Hepatic stellate cell (primary cell): ENCODE results near the gene TAF1B.

Experiments used
- DNase-seq: peaks from one replicate; pipeline ENCODE4 v3.0.0; 2011; ENCODE audit warnings: low spot score

Gene TAF1B

DNA sequence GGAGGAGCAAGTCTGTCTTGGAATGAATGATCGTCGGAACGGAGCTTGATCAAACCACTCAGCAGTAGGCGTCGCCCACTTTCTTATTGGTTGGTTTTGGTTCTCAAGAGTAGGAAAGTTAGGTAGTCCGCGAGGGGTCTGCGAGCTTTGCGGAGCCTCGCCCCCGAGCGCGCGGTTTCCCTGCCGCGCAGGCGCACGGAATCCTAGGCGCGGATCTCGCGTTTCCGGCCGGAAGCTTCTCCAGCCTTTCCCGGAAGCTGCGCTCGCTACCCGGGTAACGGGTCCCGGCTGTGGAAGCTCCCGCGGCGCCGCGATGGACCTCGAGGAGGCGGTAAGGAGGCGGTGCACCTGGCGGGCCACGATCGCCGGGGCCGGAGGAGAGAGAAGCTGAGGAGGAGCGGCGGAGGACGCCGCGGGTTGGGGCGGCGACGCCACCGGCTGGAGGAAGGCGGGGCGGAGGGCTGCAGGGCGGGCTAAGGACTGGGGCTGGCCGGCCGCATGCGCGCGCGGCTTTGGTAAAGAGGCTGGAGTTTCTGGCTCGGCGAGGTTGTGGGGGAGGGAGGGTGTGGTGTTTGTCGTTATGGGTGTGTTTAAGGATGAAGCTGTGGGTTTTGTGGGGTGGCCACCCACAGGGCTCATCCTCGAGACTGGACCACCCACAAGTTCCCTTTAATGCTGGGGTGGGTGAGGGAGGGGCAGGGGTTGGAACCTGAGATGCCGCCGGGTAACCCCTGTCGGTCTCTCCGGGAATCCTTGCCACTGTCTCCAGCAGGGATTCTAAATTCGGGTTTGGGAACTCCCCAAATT is at the start of gene TAF1B:
TSS of gene TAF1B (plus strand) at position 246 of the 807 bp plus-strand sequence. CDS start at position 314, 68 bp downstream.
- peak; percentile 94 for DNase-seq

DNA sequence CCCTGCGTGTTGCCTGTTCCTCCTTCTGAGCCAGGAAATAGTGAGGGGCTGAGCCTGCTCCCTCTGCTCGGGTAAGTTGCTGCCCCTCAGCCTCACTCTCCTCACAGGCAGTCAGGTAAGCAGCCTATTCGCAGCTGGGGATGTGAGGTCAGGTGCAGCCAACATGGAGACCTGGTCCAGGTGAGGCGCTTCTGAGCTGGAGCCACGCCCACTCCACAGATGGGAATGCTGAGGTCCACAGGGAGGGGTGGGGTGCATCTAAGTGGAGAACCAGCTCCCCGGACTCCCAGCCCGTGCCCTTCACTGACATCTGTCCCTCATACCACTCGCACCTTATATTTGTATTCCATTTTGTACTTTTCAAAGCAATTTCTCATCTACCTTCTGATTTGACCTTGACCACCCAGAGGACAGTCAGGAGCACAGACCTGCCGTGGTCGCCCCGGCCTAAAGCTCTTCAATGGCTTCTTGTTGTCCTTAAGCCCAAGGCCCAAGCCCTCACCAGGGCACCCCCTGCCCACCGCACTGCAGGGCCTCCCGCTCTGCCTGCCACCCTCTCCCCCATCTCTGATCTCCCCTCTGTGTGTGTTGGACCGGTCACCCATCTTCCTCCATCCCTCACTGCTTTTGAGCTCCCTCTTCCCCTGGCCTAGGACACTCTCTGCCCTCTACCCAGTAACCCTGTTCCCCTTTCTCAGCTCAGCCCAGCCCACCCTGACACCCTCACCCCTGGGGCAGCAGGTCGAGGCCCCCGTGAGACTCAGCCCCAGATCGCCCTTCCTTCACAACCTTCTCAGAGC is 49.2 kb upstream of the TAF1B start:
- no peak for DNase-seq

DNA sequence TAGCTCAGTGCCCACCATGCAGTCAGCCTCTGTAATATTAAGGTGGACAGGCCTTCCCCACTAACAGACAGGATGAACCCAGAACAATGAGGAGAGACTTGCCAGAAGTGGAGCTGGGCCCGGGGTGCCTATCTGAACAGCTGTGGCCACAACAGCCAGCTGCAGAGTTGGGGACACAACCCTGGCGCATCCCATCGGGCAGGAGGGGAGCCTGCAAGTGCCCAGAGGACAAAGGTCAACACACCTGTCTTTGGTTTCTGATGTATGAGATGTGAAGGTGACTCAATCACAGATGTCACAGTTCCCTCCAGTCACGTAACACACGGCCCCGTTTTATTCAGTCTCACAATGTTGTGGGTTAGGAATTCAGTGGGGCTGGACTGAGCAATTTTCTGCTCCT is 48.2 kb upstream of the TAF1B start:
- DNase-seq, result no peak

DNA sequence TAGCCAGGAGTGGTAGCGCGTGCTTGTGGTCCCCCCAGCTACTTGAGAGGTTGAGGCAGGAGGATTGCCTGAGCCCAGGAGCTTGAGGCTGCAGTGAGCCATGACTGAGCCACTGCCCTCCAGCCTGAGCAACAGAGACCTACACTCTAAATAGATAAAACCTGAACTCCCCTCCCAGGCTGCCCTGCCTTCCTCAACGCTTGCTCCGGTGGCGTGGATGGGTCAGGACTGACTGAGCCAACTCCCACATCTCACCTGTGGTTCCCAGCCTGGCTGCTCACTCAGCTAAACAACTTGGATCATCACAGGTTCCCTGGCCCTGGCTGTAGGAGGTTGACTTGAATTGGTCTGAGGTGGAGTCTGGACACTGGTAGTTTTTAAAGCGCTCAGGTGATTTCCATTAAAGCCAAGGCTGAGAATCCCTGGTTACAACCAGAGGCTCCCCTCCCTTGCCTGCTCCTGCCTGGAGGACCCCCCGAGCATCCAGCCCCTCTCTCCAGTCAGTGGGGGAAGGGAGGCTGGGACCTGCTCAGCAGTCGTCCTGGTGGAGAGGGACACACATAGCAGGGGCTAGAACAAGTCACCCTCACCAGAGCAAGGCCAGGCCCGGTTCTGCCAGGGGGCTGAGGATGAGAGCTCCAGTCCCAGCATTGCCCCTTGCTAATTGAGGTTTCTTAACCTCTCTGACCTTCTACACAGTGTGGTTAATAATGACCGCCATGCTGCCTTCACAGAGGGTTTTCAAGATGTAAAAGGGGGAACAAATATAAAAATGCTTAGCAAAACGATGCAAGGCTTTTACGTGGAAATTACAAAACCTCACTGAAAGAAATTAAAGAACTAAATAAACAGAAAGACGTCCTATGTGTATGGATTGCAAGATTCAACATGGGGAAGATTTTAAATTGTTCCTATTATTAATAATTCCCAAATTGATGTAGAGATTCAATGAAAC is 46.9 kb upstream of the TAF1B start:
- no peak for DNase-seq

DNA sequence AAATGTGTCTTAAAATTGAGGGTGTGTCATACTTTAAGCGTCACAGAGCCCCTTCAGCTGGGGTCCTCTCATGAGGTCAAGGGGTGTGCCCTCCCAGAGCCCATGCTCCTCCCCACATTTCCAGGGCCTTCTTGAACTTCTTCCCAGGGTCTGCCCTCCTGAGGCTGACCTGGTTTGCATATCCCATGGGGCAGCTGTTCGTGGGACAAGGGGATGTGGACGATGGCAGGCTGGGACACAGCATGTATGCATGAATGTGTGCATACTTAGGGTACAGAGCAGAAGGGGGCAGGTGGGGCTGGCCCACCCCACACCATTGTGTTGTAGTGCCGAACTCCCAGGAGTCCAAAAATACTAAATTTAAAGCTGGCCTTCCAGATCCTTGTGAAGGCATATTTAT is 46.2 kb upstream of the TAF1B start:
- no peak for DNase-seq

DNA sequence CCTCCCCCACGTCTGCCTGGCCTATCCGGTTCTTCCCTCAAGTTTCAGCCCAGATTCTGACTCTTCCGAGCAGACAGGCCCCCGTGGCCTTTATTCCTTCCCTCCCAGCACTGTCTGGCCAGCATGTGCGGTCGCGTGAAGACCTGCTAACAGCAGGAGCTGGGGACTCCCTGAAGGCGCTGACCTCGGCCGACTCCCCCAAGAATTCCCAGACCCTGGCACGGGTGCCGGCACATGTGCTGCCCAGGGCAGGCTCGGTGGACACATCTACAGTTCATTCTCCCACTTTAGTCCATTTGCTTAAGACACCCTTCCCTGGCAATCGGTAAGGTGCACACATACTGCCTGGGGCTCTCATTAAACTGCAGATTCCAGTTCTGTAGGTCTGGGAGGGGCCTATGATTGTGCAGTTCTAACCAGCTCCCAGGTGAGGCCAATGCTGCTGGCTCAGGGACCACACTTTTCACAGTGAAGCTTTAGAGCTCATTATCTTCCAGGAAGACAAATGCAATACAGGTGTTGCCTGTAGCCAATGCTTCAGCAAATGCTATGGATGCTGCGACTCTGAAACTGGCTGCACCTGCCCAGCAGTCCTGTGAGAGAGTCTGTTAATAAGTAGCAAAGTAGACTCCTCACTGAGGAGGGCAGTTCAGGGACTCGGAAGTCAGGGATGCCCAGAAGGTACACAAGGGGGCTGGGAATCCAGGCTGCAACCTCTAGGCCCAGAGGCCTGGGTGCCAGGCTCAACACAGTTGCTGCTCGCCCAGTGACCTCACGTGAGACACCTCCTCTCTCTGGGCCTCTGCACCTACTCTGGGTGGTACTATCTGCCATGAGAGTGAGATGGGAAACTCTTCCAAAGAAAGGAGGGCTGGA is 45.4 kb upstream of the TAF1B start:
- DNase-seq, result no peak

DNA sequence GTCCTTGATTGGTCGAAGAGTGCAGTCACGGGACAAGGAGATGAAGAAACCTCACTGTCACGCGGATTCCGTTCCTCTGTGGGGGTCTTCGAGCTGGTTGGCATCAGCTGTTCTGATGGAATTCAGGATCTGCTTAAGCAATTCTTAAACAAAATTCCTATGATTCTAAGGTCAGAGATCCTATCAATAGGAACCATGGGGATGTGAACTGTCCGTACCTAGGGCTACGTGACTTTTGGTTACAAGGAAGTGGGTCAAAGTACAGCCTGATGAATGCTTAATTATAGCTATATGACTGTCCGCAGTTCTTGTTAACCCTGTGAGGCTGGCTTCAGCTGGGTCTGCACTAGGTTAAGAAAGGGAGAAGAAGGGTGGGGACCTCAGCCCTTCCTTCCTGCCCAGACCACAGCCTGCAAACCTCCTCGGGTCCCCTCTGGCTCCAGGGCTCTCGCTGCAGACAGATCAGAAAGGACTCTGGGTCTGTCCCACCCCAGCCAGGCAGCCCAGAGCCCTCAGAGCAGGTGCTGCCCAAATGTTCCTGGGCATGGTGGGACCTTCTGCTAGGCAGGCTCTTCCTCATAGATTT is 44.2 kb upstream of the TAF1B start:
- DNase-seq, result no peak

DNA sequence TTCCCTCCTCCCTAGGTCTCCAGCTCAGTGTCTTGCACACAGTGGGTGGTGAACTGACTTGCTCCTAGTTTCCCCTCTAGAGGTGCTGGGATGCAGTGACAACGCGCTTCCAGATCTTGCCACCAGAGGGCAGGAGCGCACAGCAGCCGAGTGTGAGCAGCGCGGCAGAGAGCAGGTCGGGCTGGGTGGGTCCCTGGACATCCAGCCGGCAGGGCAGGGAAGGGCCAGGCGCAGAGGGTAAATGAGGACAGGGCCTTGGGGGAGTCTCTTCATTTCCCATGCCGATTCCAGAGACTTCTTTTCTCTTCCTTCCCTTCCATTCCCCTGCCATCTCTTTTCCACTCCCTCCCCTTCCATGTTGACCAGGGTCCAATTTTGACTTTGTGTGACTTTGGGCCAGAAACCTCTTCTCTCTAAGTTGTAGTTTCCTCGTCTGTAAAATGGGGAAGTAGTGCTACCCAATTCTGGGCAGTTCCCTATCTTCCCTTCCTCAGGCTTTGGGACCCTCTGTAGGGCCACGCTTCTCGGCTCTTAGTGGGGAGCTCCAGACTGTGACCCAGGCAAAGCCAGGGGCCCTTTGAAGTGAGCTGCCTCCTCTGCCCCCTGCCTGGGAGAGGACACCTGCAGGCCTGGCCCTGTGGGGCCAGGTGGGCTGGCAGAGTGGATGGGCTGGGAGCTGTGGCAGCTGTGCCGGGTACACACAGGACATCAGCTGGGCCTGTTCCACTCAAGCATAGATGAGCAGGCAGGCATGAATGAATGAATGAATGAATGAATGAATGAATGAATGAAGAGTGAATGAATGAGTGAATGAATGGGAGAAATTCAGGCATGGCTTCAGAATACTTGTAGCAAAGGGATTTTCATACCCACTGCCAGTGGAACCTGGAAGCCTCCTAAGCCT is 43.3 kb upstream of the TAF1B start:
- peak; percentile 91 for DNase-seq

DNA sequence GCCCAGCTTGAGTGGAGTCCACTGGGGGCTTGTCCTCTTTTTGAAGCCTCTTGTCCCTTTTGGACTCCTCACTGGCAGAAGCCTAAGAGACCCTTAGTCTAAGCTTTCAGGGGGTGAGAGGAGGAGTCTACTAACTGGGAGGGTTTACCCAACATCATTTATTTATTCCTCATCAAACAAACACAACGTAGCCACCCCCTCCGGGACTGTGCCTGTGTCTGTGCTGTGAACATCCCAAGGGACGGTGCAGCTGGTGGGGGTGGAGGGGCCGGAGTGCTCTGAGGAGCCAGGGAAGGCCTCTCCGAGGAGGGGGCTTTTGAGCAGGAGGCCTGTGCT is 42.7 kb upstream of the TAF1B start:
- DNase-seq, result no peak

DNA sequence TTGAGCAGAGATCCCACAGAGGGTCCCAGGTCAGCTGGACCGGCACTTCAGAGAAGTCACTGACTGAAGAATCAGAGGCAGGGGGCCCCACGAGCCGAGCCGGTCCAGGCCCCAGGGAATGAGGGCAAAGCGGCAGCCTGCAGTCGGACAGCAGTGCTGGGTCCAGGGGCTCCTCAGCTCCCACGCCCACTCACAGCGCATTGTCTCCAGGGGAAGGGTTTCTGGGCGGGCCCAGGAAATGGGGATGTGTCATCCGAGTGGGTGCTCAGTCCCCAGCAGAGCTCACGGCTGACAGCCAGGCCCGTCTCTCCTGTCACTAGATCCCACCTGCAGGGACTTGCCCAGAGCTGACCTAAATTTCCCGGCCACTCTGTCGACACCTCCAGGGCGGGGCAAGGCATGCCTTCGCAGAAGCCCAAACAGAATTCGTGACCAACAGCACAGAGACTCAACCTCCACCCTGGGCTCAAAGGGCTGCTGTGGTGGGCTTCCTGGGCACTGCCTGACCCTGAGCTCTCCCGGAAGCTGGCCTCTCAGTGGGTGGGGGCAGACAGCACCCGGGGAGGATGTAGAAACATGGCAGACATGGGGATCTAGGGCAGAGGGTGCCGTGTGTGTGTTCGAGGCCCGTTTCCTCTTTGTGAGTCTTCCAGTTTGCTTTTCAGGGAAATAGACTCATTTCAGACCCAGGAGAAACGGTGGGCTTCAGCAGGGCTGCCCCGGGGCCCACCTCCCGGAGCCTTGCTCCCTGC is 42.1 kb upstream of the TAF1B start:
- DNase-seq, result peak; percentile 65

DNA sequence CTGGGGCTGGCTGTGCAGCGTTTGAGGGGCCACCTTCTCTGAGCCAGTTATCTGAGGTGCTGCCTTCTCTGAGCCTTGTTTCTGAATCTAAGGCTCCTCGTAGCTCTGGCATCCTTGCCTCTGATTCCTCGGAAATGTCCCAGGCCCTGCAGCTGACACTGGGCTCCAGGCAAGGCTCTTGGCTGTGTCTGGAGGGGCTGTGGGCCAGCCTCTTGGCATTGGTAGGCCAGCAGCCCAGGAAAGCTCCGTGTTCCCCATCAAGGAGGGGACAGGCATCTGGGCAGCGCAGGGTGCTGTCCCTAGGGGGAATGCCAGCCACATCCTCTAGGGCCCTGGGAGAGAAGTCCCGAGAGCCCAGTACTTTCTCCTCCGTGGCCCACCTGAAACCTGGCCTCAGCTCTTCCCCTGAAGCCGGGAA is 40.7 kb upstream of the TAF1B start:
- DNase-seq, result no peak

DNA sequence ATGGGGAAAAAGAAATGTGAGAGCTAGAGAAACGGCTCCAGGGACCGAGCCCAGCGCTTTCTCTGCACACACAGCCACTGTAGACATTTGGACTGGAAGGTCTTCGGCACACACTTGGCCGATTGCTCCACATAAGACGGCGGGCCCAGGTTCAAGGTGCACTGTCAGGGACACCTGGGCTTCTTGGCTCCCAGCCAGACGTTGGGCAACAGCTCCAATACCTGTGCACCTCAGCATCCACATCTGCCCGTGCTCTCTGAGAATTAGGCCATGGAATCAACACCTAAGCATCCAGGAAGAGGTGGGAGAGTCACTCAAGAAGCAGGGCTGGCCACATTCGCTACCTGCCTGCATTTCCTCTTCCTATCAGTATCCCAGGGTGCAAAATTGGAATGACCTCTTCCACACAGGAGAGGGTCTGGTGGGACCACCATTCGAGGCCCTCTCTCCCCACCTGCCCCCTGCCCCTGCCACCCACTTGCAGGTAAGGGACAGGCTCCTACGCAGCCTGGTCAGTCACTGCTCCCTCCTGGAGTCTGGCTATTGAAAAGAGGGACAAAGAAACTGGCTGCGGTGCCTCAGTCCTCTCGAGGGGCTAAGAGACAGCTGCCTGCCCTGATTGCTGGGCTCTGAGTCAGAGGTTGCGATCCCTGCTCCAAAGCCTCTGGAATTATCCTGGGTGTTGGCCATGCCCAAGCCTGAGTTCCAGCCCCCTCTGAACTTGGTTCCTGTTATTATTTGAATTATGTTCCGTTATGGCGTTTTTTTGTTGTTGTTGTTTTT is 40.1 kb upstream of the TAF1B start:
- no peak for DNase-seq

DNA sequence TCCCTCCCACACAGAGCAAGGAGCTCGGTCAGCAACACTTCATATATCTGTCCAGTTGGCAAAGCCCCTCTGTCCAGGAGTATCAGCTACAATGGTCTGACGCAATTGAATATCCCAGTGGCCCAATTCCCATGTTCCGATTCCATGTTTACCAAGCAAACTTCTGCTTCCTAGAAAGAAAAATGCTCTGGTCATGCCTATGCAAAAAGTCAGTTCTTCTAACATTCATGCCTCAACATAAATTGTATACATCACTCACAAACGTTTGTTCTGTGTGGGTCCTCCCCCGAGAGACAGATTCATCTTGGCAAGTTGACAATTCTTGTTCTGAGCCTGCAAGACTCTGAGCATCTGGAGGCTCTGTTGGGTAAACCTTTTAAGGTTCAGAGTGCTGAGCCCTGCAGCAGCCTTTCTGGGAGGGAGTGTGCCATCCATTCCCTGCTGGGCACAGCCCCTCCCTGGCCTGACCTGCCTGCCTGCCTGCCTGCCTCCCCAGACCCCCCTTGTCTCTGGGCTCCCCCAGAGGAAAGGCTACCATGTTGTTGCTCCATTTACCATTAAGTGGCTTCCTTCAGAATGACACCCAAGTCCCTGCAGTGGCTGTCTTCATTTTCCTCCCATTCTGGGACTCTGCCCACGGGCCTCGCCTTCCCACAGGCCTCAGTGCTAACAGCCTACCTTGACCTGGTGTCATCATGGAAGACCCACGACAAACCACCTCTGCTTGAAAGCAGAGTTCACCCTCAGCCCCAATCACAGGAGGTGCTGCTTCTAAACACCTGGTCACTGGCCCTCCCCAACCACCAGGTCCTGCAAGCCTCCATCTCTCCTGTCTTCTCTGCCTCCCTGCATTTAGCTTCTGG is 37.6 kb upstream of the TAF1B start:
- no peak for DNase-seq

DNA sequence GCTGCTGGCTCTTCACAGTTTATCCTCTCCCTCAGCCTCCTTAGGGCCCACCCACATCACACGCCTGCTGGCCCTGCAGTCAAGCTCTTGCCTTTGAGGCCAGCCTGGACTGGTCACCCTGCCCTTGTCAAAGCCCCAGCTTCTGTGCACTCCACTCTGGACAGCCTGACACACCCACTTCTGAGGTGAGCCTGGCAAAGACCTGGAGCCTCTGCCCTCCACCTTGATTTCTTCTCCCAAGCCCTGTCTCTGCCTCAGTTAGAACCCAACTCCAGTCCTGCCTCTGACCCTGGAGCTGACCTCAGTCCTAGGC is 37.0 kb upstream of the TAF1B start:
- no peak for DNase-seq

DNA sequence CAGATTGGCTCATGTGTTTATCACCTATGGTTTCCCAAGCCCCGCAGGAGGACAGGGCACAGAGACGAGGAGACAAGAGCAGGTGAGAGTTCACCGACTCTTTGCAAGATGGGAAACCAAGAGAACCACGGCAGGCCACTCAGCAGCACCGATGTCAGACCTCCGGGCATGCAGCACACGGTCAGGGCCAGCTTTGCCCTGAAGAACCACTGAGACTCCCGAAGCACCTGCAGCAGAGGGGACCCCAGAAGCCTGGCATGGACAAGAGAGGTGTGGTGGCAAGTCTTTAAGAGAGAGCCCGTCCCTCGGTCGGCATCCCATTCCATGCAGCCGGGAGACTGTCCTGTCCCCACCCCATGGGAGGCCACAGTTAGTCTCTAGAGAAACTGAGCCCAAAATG is 36.6 kb upstream of the TAF1B start:
- no peak for DNase-seq

DNA sequence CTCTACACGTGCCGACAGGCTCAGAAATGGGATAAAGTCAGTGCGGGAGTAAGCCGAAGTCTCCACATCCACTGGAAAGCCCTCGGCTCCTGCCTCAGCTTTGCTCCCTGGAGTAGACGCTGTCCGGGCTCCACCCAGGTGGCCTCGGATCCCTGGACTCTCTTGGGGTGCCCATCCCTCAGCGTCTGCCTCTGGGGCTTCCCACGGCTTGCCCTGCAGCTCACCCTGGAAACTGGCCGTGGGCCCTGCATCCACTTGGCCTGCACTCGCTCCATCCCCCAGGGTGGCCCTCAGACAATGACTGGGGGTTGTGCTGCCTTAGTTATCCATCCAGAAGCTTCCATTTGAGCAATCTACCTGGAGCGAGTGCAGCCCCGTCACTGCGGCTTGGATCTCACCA is 36.2 kb upstream of the TAF1B start:
- DNase-seq, result no peak

DNA sequence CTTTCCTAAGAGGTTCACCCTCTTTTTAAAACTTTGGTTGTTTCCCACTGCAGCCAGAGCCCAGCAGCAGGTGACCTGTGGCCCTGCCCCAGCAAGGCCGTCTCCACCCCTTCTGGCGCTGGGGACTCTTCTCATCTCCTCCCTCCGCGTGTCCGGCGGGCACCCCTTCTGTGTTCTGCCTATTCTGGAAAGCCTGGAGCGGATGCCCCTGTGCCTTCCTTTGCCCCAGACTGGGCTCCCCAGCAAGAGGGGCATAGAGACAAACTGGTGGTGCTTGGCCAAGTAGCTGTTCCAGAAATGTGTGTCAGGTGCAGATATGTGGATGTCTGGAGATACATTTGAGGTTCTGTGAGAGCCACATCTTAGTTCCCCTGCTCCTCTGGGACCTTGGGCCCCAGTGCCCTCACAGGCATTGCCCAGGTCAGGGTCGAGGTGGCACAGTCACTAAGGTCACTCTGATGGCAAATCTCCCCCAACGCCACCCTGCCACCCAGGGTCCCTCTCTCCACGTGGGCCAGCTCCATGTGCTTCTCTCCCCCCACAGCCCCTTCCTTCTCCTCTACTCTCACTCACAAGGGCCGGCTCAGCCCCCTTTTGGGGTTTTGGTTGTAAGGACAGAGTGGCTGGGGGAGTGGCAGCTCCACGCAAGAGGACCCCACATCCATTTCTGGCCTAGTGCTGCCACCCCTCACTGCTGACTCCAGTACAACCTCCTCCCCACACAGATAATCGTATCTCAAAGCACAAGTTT is 35.5 kb upstream of the TAF1B start:
- DNase-seq, result no peak
